ENCODE data around the gene MAP1LC3B2.

DNA sequence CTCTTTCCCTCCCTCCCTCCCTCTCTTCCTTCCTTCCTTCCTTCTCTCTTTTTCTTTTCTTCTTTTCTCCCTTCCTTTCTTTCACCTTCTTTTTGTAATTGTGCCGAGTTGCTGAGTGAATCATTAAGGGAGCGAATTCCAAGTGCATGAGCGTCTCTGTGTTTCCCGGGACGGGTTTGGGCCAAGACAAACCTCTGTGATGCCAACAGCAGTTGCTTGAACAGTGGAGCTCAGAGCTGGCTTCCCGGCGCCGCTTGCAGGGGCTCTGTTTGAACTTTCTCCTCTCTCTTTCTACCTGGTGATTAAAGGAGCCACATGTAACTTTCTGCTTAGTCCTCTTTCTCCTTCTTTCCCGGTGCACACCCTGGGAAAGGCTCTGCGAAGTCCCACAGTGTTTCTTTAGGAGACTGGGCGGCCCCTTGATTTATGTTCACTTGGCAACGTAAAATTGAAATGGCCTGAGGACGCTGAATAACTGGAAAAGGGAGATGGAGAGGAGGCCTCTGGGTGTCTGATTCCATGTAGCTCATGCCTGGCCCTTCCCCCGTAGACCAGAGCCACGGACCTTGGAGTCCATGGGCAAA, 33.7 kb upstream of the MAP1LC3B2 start:
- TF ChIP-seq, protein P1, sequence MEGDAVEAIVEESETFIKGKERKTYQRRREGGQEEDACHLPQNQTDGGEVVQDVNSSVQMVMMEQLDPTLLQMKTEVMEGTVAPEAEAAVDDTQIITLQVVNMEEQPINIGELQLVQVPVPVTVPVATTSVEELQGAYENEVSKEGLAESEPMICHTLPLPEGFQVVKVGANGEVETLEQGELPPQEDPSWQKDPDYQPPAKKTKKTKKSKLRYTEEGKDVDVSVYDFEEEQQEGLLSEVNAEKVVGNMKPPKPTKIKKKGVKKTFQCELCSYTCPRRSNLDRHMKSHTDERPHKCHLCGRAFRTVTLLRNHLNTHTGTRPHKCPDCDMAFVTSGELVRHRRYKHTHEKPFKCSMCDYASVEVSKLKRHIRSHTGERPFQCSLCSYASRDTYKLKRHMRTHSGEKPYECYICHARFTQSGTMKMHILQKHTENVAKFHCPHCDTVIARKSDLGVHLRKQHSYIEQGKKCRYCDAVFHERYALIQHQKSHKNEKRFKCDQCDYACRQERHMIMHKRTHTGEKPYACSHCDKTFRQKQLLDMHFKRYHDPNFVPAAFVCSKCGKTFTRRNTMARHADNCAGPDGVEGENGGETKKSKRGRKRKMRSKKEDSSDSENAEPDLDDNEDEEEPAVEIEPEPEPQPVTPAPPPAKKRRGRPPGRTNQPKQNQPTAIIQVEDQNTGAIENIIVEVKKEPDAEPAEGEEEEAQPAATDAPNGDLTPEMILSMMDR (IDR thresholded peaks at IDR 0.05) = no peak
- TF ChIP-seq, protein P2, sequence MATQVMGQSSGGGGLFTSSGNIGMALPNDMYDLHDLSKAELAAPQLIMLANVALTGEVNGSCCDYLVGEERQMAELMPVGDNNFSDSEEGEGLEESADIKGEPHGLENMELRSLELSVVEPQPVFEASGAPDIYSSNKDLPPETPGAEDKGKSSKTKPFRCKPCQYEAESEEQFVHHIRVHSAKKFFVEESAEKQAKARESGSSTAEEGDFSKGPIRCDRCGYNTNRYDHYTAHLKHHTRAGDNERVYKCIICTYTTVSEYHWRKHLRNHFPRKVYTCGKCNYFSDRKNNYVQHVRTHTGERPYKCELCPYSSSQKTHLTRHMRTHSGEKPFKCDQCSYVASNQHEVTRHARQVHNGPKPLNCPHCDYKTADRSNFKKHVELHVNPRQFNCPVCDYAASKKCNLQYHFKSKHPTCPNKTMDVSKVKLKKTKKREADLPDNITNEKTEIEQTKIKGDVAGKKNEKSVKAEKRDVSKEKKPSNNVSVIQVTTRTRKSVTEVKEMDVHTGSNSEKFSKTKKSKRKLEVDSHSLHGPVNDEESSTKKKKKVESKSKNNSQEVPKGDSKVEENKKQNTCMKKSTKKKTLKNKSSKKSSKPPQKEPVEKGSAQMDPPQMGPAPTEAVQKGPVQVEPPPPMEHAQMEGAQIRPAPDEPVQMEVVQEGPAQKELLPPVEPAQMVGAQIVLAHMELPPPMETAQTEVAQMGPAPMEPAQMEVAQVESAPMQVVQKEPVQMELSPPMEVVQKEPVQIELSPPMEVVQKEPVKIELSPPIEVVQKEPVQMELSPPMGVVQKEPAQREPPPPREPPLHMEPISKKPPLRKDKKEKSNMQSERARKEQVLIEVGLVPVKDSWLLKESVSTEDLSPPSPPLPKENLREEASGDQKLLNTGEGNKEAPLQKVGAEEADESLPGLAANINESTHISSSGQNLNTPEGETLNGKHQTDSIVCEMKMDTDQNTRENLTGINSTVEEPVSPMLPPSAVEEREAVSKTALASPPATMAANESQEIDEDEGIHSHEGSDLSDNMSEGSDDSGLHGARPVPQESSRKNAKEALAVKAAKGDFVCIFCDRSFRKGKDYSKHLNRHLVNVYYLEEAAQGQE (IDR thresholded peaks at IDR 0.05; ENCODE audit: insufficient read depth in 1 of 2, low read depth in 2 of 2, low read length in 1 of 2) = no peak
- TF ChIP-seq POLR2AphosphoS5 (IDR thresholded peaks at IDR 0.05; ENCODE audit: low read depth, low read length) (peak; percentile 24; the same call in 1 of the 2 replicates), TCF7L2 (IDR thresholded peaks at IDR 0.05; ENCODE audit: low read depth, low read length) (peak; percentile 87)
